Endothelial cell of umbilical vein (primary cell): ENCODE measurements around the gene CCDC86. TPM values are rescaled to one million over a fixed set of nuclear protein-coding genes. Genes with fewer than 3 reads are reported as not detected.

ENCODE experiments used
- BruUV-seq: library from RNA; stranded (reverse); fragments of 400-500 nt; replicated peaks from 2 replicates; lab custom pipeline; 2021; lab: Mats Ljungman, UMichigan
- CTCF ChIA-PET: fragments of 300-600, 350-600 bp; sonication (Branson Sonifier 250); formaldehyde crosslinking; loops from one replicate; lab custom pipeline; 2021; ENCODE audit warnings: antibody characterized with exemption, inconsistent platforms; lab: Charles Lee
- POLR2A ChIA-PET: fragments of 300-600, 350-600 bp; sonication (Branson Sonifier 250); formaldehyde crosslinking; loops from one replicate; lab custom pipeline; 2021; ENCODE audit warnings: antibody characterized with exemption, inconsistent platforms; lab: Charles Lee
- DNase-seq: peaks from one replicate; pipeline ENCODE4 v3.0.0-alpha.2; 2011; ENCODE audit warnings: low read depth, low spot score
- FAIRE-seq: peaks from 2 replicates; lab custom pipeline; 2011; peaks lifted over from hg19 to GRCh38; lab: Jason Lieb, UNC
- H2AFZ ChIP-seq: 2 replicates; pipeline ENCODE4 v1.6.0; 2012; ENCODE audit warnings: low read depth, low read length, control low read depth, inconsistent platforms
- H3K27ac ChIP-seq: 2 replicates; pipeline ENCODE4 v1.5.1; 2011; ENCODE audit warnings: low read depth, mild to moderate bottlenecking, control low read depth, low read length, moderate library complexity; ENCODE audit not compliant: insufficient read depth
- H3K27me3 ChIP-seq, 2 experiments: 2 replicates each; pipeline versions ENCODE4 v1.6.0 to v1.6.1; 2011; ENCODE audit warnings: low read length in 2 of 2, mixed read lengths in 1 of 2; ENCODE audit not compliant: control insufficient read depth in 2 of 2, insufficient read depth in 2 of 2
- H3K36me3 ChIP-seq, 2 experiments: 2 replicates in 1 of 2; 3 replicates in 1 of 2; pipeline ENCODE4 v1.5.1; 2011; ENCODE audit warnings: low read length in 2 of 2, mild to moderate bottlenecking in 1 of 2, moderate library complexity in 1 of 2; ENCODE audit not compliant: control insufficient read depth in 2 of 2, insufficient read depth in 2 of 2; ENCODE audit errors: extremely low read depth in 1 of 2
- H3K4me1 ChIP-seq: 3 replicates; pipeline ENCODE4 v1.5.1; 2011; ENCODE audit warnings: mild to moderate bottlenecking, low read length; ENCODE audit not compliant: control insufficient read depth, insufficient read depth; ENCODE audit errors: extremely low read depth
- H3K4me2 ChIP-seq: 2 replicates; pipeline ENCODE4 v1.6.1; 2011; ENCODE audit warnings: low read length, control low read depth, mixed read lengths; ENCODE audit not compliant: insufficient read depth
- H3K4me3 ChIP-seq, 3 experiments: fragments of 200-600 bp in 1 of 3; sonication (generic), shearing (Covaris generic) in 1 of 3; replicated peaks in 1 of 3; 2 replicates each; pipeline ENCODE4 v1.5.1; 2011 to 2016; ENCODE audit warnings: control low read depth in 3 of 3, low read length in 3 of 3, mild to moderate bottlenecking in 2 of 3, inconsistent platforms in 1 of 3, low read depth in 1 of 3, moderate library complexity in 1 of 3; ENCODE audit not compliant: insufficient read depth in 1 of 3
- H3K79me2 ChIP-seq: 2 replicates; pipeline ENCODE4 v1.6.0; 2012; ENCODE audit warnings: low read length, inconsistent platforms; ENCODE audit not compliant: control insufficient read depth, insufficient read depth
- H3K9ac ChIP-seq: replicated peaks from 2 replicates; pipeline ENCODE3; 2011; ENCODE audit warnings: low read length, control low read depth; ENCODE audit not compliant: insufficient read depth; ENCODE audit errors: extremely low read depth
- H3K9me1 ChIP-seq: replicated peaks from 3 replicates; pipeline ENCODE4 v1.6.0; 2011; ENCODE audit warnings: mild to moderate bottlenecking, low read length; ENCODE audit not compliant: control insufficient read depth, insufficient read depth; ENCODE audit errors: extremely low read depth
- H3K9me3 ChIP-seq: replicated peaks from 2 replicates; pipeline ENCODE4 v1.5.1; 2012; ENCODE audit warnings: low read length, inconsistent platforms; ENCODE audit not compliant: control insufficient read depth, insufficient read depth
- H4K20me1 ChIP-seq: replicated peaks from 2 replicates; pipeline ENCODE3; 2011; ENCODE audit warnings: mild to moderate bottlenecking, low read length; ENCODE audit not compliant: control insufficient read depth, insufficient read depth; ENCODE audit errors: extremely low read depth
- CTCF ChIP-seq, 2 donors: IDR thresholded peaks; 1 replicate in 1 of 2; 2 replicates in 1 of 2; pipeline ENCODE4 v1.5.1; 2011; ENCODE audit warnings: low read length in 2 of 2, mild to moderate bottlenecking in 2 of 2, moderate library complexity in 2 of 2, control low read depth in 1 of 2, inconsistent platforms in 1 of 2, low read depth in 1 of 2; ENCODE audit not compliant: insufficient read depth in 1 of 2; ENCODE audit errors: extremely low read depth in 1 of 2
- EZH2 ChIP-seq: IDR thresholded peaks from 2 replicates; pipeline ENCODE4 v1.6.1; 2012; ENCODE audit warnings: borderline replicate concordance, low read depth, mild to moderate bottlenecking, moderate library complexity, low read length, inconsistent platforms; ENCODE audit not compliant: severe bottlenecking
- FOS ChIP-seq: IDR thresholded peaks from 2 replicates; pipeline ENCODE4 v1.6.1; 2011; ENCODE audit warnings: mild to moderate bottlenecking, low read length, moderate library complexity, borderline replicate concordance; ENCODE audit not compliant: insufficient read depth
- GATA2 ChIP-seq: IDR thresholded peaks from 2 replicates; pipeline ENCODE4 v1.7.0; 2011; ENCODE audit warnings: low read depth, mild to moderate bottlenecking, moderate library complexity, mixed read lengths, low read length; ENCODE audit not compliant: insufficient read length, insufficient read depth
- JUN ChIP-seq: IDR thresholded peaks from 2 replicates; pipeline ENCODE4 v1.6.1; 2011; ENCODE audit warnings: borderline replicate concordance, low read depth; ENCODE audit not compliant: insufficient read length, insufficient read depth
- MAX ChIP-seq: IDR thresholded peaks from 2 replicates; pipeline ENCODE4 v1.6.1; 2011; ENCODE audit not compliant: insufficient read depth, insufficient read length
- MYC ChIP-seq: IDR thresholded peaks from one replicate; pipeline ENCODE4 v1.6.1; 2011; ENCODE audit warnings: mild to moderate bottlenecking, low read depth, low read length
- POLR2A ChIP-seq: IDR thresholded peaks from 2 replicates; pipeline ENCODE4 v1.6.1; 2012; ENCODE audit warnings: low read depth, mild to moderate bottlenecking, control low read depth, low read length
- POLR2AphosphoS5 ChIP-seq: IDR thresholded peaks from 2 replicates; pipeline ENCODE4 v1.6.1; 2012; ENCODE audit warnings: low read depth, mild to moderate bottlenecking, control low read depth, low read length, moderate library complexity; ENCODE audit not compliant: insufficient read depth
- dilution Hi-C: fragments of 300-500 bp; cut with MboI; formaldehyde crosslinking; loops from one replicate; pipeline ENCODE4 v1.15.0; 2019; ENCODE audit warnings: low sequenced_read_pairs; ENCODE audit not compliant: extremely low pct_ligation_motif_present
- intact Hi-C: fragments of 100-400 bp; cut with micrococcal nuclease; formaldehyde crosslinking; loops from one replicate; pipeline ENCODE4 v1.10.0; 2022
- polyA plus RNA-seq, 4 experiments: library from polyadenylated mRNA; depleted of rRNA in 3 of 4; stranded (reverse) in 3 of 4; unstranded in 1 of 4; fragments of >200 nt; gene quantifications; 2 replicates each; pipeline versions ENCODE4 v1.2.1 to v1.2.3, GENCODE V29; 2011 to 2012; ENCODE audit warnings: missing spikeins in 1 of 4
- total RNA-seq: library from RNA; stranded (reverse); gene quantifications from 2 replicates; pipeline ENCODE4 v1.2.3, GENCODE V29; 2021

CCDC86 gene
- total and polyA plus RNA-seq, 2 donors (not counting 3 experiments of a cell fraction or from before 2014, with no cell fraction given), result 29.8 to 60.8 TPM

- BruUV-seq, result no TSS peak
- Histone ChIP-seq H3K9ac (no peak overlapping the region), H3K4me2 (no peak overlapping the region), H3K27ac (no peak overlapping the region), H3K9me1 (no peaks in the 10 kb centered on the region), H3K27me3 (no peaks in the 10 kb centered on the region), H3K36me3 (no peaks in the 10 kb centered on the region), H3K4me3 (no peak overlapping the region), H4K20me1 (no peaks in the 10 kb centered on the region), H3K9me3 (no peaks in the 10 kb centered on the region), H3K79me2 (no peaks in the 10 kb centered on the region), H3K4me1 (no peaks in the 10 kb centered on the region), H2AFZ (no peak overlapping the region)
- TF ChIP-seq FOS (no peak), CTCF (IDR thresholded peaks at IDR 0.05; ENCODE audit: extremely low read depth in 1 of 2, insufficient read depth in 1 of 2, low read depth in 1 of 2, low read length in 2 of 2) (no peak), GATA2 (no peak), POLR2AphosphoS5 (no peak), JUN (no peak), EZH2 (no peak), POLR2A (no peak), MAX (no peak), MYC (no peak)
- POLR2A ChIA-PET, result no interaction called here
- FAIRE-seq, result no peak
- dilution Hi-C loops (no loop called here), intact Hi-C loops (loop anchor here (1.0 kb wide), 1 partner anchor 30 kb away; no protein-coding TSS in a partner anchor)
- DNase-seq, result no peak
- CTCF ChIA-PET, result interaction anchor here (1.0 to 2.1 kb wide), 4 partner anchors 13 to 38 kb away, joined by 3 to 7 read pairs (median 6); partner anchors contain the start of gene PTGDR2
Observed at GRCh38 chr11:60868682-60869450, 27.0 kb downstream of the CCDC86 start.
